Muscle layer of duodenum (tissue), 2 donors: ENCODE data around the gene RNFT1.
"Not testable (repeated sequence)": the region's sequence is repeated elsewhere in the genome, so short reads cannot be mapped to it uniquely, and the experiment has no call there.

ENCODE experiments used
- H3K27ac ChIP-seq: one replicate; pipeline ENCODE4 v1.7.0; 2013; ENCODE audit warnings: mild to moderate bottlenecking, low read length
- H3K27me3 ChIP-seq: one replicate; pipeline ENCODE4 v1.7.0; 2013; ENCODE audit warnings: low read depth, mild to moderate bottlenecking, control low read depth, low read length
- H3K36me3 ChIP-seq, 2 donors: one replicate each; pipeline ENCODE4 v1.7.0; 2013; ENCODE audit warnings: low read length in 2 of 2, control low read depth in 1 of 2, mild to moderate bottlenecking in 1 of 2; ENCODE audit not compliant: insufficient read depth in 2 of 2, control insufficient read depth in 1 of 2
- H3K4me1 ChIP-seq, 2 donors: one replicate each; pipeline ENCODE4 v1.7.0; 2013; ENCODE audit warnings: low read length in 2 of 2, mild to moderate bottlenecking in 2 of 2, control low read depth in 1 of 2, moderate library complexity in 1 of 2; ENCODE audit not compliant: insufficient read depth in 2 of 2, control insufficient read depth in 1 of 2
- H3K4me3 ChIP-seq, 2 donors: one replicate each; pipeline ENCODE4 v1.7.0; 2013; ENCODE audit warnings: low read length in 2 of 2, low read depth in 1 of 2, mild to moderate bottlenecking in 1 of 2
- H3K9me3 ChIP-seq, 2 donors: one replicate each; pipeline ENCODE4 v1.7.0; 2013; ENCODE audit warnings: low read length in 2 of 2, control low read depth in 1 of 2, mild to moderate bottlenecking in 1 of 2; ENCODE audit not compliant: control insufficient read depth in 1 of 2
- donor health status: healthy.

RNFT1 gene

DNA sequence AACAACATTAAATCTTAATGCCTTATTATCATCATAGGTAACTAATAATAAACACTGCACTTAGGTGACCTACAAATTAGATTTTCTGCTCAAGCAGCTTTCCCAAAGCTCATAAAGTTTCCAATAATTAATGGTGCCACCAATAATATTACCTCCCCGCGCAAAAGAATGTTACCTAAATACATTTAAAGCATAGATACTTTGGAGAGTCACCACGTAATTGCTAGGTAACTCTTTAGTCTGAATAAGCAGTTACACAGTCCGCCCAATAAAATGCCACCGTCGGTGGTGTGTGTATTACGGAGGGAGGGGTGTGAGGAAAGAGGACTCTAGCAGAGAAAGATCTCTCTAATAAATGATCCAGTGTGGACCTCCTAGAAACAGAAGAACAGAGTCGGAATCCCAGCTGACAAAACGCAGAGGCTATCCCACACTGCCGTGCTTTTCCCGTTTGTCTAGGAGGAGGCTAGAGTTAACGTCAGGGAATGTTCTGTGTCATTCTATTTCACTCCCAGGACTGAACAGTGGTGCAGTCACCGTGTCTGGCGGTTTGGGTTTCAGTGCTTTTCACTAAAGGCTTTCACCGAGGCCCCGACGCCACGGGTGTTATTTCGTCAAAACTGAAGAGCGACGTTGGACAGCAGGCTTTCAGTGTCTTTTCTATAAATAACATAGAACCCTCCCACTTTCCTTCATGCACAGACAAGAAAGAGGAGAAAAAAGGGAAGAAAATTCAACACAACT lies 630 bp downstream of the RNFT1 start:
- Histone ChIP-seq H3K27ac (peak overlapping the region; percentile 93), H3K27me3 (no peaks in the 10 kb centered on the region), H3K4me3 (peak overlapping the region; percentile 84 to 96), H3K9me3 (no peaks in the 10 kb centered on the region), H3K36me3 (peaks cover 3 to 4% of the 10 kb centered on the region in 2 donors), H3K4me1 (peaks cover 3 to 11% of the 10 kb centered on the region in 2 donors)

DNA sequence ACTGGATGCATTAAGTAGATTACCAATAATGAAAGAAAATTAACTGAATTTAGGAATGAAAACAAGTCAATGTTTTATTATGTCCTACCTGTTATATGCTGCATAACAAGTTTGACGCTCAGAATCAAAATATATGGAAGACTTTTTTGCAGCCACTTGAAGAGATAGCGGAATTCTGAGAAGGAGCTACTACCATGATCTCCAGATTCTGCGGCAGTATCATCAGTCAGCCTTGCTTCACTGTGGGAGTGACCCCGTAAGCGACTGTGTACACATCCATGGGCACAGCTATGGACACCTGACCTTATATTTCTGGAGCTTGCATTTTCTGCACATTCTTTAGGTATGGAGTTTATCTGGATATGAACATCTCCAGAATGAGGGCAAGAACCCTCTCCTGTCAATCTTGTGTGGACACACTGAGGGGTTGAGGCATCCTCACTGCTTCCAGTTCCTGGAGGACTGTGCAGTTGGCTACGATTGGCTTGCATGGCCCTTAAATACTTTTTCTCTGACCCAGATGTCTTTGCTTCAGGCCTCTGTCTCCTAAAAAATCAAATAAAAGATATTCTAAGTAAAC lies 1.7 kb downstream of the RNFT1 start:
- Histone ChIP-seq H3K4me3 (peak overlapping the region in 1 of 2 donors; percentile 84), H3K9me3 (no peaks in the 10 kb centered on the region)

DNA sequence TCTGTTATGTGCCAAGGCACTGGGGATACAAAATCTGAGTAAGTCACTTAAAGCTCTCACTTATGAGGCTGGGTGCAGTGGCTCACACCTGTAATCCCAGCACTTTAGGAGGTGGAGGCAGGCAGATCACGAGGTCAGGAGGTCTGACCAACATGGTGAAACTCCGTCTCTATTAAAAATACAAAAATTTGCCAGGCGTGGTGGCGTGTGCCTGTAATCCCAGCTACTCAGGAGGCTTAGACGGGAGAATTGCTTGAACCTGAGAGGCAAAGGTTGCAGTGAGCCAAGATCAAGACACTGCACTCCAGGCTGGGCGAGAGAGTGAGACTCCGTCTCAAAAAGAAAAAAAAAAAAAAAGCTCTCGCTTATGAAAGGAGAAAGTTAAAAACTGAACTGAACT lies 5.0 kb downstream of the RNFT1 start:
- H3K27ac ChIP-seq, H3K9me3 ChIP-seq, H3K4me3 ChIP-seq, H3K27me3 ChIP-seq: not testable (repeated sequence)
- Histone ChIP-seq H3K36me3 (peaks cover 13 to 18% of the 10 kb centered on the region in 2 donors), H3K4me1 (peaks cover 3 to 11% of the 10 kb centered on the region in 2 donors)

More for the DNA sequence above, 1.7 kb downstream of the RNFT1 start:
- no peak overlapping the region for H3K27ac ChIP-seq
- no peaks in the 10 kb centered on the region for H3K27me3 ChIP-seq
- peaks cover 3 to 4% of the 10 kb centered on the region in 2 donors for H3K36me3 ChIP-seq
- peaks cover 3 to 11% of the 10 kb centered on the region in 2 donors for H3K4me1 ChIP-seq

DNA sequence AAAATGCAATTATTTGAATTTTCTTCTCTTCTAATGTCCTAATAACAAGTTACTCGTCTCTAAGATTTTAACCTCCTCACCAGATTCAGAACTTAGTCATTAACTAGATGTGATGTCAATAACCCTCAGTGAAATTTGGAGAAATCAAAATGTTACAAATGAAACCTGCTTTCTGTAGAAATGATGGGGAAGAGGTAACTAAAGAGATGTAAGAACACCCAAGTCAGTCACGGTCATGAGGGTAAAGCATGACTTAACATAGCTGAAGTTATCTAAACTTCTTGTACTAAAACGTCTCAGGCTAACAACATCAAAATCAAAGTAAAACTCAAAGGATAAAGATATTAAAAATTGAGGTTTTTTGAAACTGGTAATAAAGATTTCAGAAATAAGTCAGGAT lies 9.7 kb downstream of the RNFT1 start:
- Histone ChIP-seq H3K4me1 (no peaks in the 10 kb centered on the region), H3K4me3 (no peak overlapping the region), H3K27me3 (no peaks in the 10 kb centered on the region), H3K36me3 (peaks cover 14 to 19% of the 10 kb centered on the region in 2 donors), H3K27ac (no peak overlapping the region), H3K9me3 (no peaks in the 10 kb centered on the region)

DNA sequence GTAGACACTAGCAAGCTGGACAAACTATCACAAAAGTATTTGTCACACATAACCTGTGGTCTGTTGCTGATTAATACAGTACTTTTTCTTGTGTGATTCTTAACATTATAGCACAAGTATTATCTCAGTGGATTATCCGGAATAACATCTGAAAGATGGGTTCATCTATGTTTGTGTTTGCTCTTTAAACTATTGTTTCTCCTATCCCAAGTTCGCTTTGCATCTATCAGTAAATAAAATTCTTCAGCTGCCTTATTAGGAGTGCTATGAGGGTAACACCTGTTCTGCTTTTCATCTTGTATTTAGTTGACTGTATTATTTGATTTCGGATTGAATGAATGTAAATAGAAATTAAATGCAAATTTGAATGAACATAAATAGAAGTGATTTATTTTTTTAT lies 14.5 kb downstream of the RNFT1 start:
- Histone ChIP-seq H3K27me3 (no peaks in the 10 kb centered on the region), H3K27ac (no peak overlapping the region), H3K9me3 (no peaks in the 10 kb centered on the region), H3K36me3 (peaks cover 18 to 27% of the 10 kb centered on the region in 2 donors), H3K4me3 (no peak overlapping the region), H3K4me1 (no peaks in the 10 kb centered on the region)

DNA sequence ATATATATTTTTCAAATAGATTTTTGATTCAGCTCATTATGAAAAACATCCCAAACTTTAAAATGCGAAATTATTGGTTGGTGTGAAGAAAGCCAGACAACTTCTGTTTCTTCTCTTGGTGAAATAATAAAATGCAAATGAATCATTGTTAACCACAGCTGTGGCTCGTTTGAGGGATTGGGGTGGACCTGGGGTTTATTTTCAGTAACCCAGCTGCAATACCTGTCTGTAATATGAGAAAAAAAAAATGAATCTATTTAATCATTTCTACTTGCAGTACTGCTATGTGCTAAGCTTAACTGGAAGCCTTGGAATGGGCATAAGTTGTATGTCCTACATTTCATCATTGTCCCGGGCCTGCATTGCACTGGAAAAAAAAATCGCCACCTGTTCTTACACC lies 17.2 kb downstream of the RNFT1 start:
- H3K27me3 ChIP-seq, H3K4me1 ChIP-seq, H3K27ac ChIP-seq, H3K9me3 ChIP-seq, H3K4me3 ChIP-seq: not testable (repeated sequence)
- peaks cover 20 to 26% of the 10 kb centered on the region in 2 donors for H3K36me3 ChIP-seq

DNA sequence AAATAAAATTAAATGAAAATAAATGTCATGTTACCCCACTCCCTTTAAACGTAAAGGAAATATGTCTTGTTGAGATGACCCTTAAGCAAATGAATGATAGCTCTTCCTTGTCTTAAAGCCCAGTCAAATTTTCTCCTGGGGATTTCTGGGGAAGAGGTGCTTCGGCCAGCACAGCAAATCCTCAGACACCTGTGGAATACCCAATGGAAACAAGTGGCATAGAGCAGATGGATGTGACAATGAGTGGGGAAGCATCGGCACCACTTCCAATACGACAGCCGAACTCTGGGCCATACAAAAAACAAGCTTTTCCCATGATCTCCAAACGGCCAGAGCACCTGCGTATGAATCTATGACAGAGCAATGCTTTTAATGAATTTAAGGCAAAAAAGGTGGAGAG lies 18.1 kb downstream of the RNFT1 start:
- not testable (repeated sequence) for H3K4me1 ChIP-seq, H3K27ac ChIP-seq, H3K4me3 ChIP-seq, H3K27me3 ChIP-seq, H3K9me3 ChIP-seq
- H3K36me3 ChIP-seq = peaks cover 20 to 30% of the 10 kb centered on the region in 2 donors

DNA sequence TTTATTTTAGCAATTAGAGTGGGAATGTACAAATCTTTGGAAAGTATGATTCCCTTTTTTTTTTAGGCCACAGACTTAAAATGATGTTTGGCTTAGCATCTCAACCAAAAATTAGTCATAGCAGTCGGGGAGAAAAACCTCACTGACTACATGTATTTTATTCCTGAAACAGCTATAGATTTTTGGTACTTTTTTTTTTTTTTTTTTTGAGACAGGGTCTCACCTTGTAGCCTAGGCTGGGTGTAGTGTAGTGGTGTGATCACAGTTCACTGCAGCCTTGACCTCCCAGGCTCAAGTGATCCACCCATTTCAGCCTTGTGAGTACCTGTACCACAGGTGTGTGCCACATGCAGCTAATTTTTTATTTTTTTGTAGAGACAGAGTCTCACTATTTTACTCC lies 23.4 kb downstream of the RNFT1 start:
- Histone ChIP-seq H3K4me3 (no peak overlapping the region), H3K4me1 (no peaks in the 10 kb centered on the region), H3K36me3 (peaks cover 21 to 39% of the 10 kb centered on the region in 2 donors), H3K27me3 (no peaks in the 10 kb centered on the region), H3K9me3 (no peaks in the 10 kb centered on the region), H3K27ac (no peak overlapping the region)

DNA sequence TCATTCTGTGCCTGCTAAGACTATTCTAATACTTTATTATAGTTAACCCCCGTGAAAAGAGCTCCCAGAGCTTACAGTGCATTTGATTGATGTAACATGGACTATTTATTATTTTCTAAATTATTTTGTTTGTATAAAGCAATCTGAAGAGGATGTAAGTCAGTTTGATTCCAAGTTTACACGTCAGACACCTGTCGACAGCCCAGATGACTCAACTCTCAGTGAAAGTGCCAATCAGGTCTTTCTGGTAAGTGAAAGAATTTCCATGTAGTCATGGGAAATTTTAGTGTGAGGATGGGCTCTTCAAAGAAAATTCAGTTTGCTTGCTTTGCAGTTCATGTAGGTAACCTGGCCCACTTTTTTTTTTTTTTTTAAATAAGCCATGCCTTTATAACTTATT lies 23.8 kb downstream of the RNFT1 start:
- H3K36me3 ChIP-seq = peaks cover 22 to 40% of the 10 kb centered on the region in 2 donors
- not testable (repeated sequence) for H3K27ac ChIP-seq, H3K27me3 ChIP-seq, H3K9me3 ChIP-seq, H3K4me1 ChIP-seq, H3K4me3 ChIP-seq

DNA sequence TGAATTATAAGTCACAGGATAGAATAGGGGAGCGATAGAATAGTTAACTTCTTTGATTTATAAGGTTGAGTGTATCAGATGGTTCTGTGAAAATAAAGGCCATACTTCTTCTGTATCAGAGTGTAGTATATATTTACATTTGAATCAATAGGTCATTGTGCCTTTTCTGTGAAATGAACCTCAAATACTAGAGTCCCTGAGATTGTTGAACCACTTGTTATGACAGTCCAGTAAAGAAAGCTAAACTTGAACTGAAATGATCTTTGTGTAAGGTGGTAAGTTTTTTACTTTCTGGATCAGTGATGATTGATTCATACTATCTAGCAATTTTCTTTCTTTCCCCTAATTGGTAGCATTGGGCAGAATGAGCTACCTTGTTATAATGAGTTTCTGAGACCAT lies 31.2 kb downstream of the RNFT1 start:
- H3K36me3 ChIP-seq = peaks cover 22 to 68% of the 10 kb centered on the region in 2 donors
- not testable (repeated sequence) for H3K9me3 ChIP-seq, H3K4me1 ChIP-seq

DNA sequence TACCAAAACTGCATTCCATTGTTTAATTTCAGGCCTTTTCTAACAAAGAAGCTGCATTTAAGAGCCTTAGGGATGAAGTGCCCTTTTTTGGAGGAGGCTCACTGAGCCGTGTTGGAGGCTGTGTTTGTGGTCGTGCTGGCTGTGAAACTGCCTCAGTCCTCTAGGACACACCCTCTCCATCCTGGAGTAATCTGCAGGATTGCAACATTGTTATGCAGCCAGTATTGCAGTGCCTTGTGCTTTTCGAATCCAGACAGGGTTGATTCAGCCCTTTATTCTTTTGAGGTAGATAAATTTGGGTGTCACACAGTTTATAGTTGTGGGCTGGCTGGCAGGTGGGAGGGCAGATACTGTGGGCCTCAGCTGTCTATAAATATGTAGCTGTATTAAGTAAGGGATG lies 33.8 kb downstream of the RNFT1 start:
- H3K4me3 ChIP-seq, H3K27me3 ChIP-seq, H3K4me1 ChIP-seq, H3K9me3 ChIP-seq, H3K27ac ChIP-seq: not testable (repeated sequence)
- peaks cover 11 to 66% of the 10 kb centered on the region in 2 donors for H3K36me3 ChIP-seq

More for the DNA sequence above, 31.2 kb downstream of the RNFT1 start:
- H3K4me3 ChIP-seq, H3K27me3 ChIP-seq, H3K27ac ChIP-seq: not testable (repeated sequence)

DNA sequence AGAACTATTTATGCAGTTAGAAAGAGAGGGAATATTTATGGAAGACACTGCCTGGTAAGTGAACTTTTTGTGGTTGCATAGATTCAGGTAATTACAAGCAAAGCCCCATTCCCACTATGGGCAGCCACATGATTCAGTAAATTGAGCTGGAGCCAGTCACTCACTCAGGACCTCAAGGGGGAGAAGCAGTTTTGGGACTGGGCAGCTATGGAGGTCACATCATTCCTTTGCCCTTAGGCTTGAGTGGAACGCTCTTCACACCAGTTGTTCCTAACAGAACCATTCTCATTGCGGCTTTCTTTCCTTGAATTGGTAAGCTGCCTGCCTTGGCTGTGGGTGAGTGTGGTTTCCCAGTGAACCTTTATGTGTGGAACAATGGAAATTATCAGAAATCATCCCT lies 34.4 kb downstream of the RNFT1 start:
- H3K9me3 ChIP-seq, H3K27ac ChIP-seq, H3K4me3 ChIP-seq, H3K4me1 ChIP-seq, H3K27me3 ChIP-seq: not testable (repeated sequence)
- H3K36me3 ChIP-seq = peaks cover 11 to 68% of the 10 kb centered on the region in 2 donors
